Measurements from ENCODE around the gene IL5. TPM values are rescaled to one million over a fixed set of nuclear protein-coding genes. Genes with fewer than 3 reads are reported as not detected.

The IL5 gene
- total RNA-seq, 6 experiments from 2014 or later: not detected

GRCh38 chr5:132540764-132541163, 2.6 kb downstream of the IL5 start:
- Mint-ChIP-seq H3K27ac (no peak overlapping the region), H3K4me3 (no peak overlapping the region), H3K9me3 (no peaks in the 10 kb centered on the region), H3K27me3 (ENCODE audit: insufficient read depth) (peaks cover 18% of the 10 kb centered on the region), H3K4me1 (ENCODE audit: low read depth) (no peaks in the 10 kb centered on the region), H3K36me3 (ENCODE audit: low read depth) (no peaks in the 10 kb centered on the region)
- no peak for TF ChIP-seq CTCF (IDR thresholded peaks at IDR 0.05)
- DNase-seq: no peak

- TF ChIP-seq CTCF (IDR thresholded peaks at IDR 0.05): no peak
- H3K36me3 Mint-ChIP-seq (ENCODE audit: low read depth): no peaks in the 10 kb centered on the region
- H3K4me1 Mint-ChIP-seq (ENCODE audit: low read depth): no peaks in the 10 kb centered on the region
- no peak for DNase-seq
- no peak overlapping the region for H3K4me3 Mint-ChIP-seq
- H3K27ac Mint-ChIP-seq: no peak overlapping the region
- peaks cover 14% of the 10 kb centered on the region for H3K27me3 Mint-ChIP-seq (ENCODE audit: insufficient read depth)
- H3K9me3 Mint-ChIP-seq: no peaks in the 10 kb centered on the region
These were observed 3.2 kb downstream of the IL5 start for GRCh38 chr5:132540149-132540548.

DNA sequence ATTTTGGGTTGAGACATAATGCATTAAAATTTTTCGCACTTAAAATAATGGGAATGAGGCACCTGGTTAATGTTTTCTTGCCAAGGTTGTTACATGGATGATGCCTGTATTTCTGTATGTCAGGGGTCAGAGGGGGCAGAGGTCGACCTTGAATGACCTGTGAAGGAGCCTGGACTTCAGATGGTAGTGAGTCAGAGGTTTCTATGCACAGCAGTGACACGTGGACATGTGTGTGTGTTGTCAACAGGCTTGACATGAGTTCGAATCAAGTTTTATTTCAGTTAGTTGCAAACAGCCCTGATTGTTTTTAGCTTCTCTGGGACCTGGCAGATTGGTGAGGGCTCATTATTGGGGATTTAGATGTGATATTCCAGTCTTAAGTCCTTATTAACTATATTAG, 3.6 kb downstream of the IL5 start:
- no peaks in the 10 kb centered on the region for H3K9me3 Mint-ChIP-seq
- peaks cover 12% of the 10 kb centered on the region for H3K27me3 Mint-ChIP-seq (ENCODE audit: insufficient read depth)
- no peak overlapping the region for H3K27ac Mint-ChIP-seq
- H3K4me3 Mint-ChIP-seq: no peak overlapping the region
- no peak for DNase-seq
- no peaks in the 10 kb centered on the region for H3K4me1 Mint-ChIP-seq (ENCODE audit: low read depth)
- no peak for TF ChIP-seq CTCF (IDR thresholded peaks at IDR 0.05)
- H3K36me3 Mint-ChIP-seq (ENCODE audit: low read depth): no peaks in the 10 kb centered on the region

- TF ChIP-seq CTCF (IDR thresholded peaks at IDR 0.05): no peak
- Mint-ChIP-seq H3K27me3 (ENCODE audit: insufficient read depth) (peaks cover 17% of the 10 kb centered on the region), H3K36me3 (ENCODE audit: low read depth) (no peaks in the 10 kb centered on the region), H3K4me1 (ENCODE audit: low read depth) (peaks cover 9% of the 10 kb centered on the region), H3K9me3 (no peaks in the 10 kb centered on the region), H3K27ac (no peak overlapping the region), H3K4me3 (no peak overlapping the region)
- DNase-seq: no peak
These were observed 12.4 kb downstream of the IL5 start for GRCh38 chr5:132530946-132531345.

DNA sequence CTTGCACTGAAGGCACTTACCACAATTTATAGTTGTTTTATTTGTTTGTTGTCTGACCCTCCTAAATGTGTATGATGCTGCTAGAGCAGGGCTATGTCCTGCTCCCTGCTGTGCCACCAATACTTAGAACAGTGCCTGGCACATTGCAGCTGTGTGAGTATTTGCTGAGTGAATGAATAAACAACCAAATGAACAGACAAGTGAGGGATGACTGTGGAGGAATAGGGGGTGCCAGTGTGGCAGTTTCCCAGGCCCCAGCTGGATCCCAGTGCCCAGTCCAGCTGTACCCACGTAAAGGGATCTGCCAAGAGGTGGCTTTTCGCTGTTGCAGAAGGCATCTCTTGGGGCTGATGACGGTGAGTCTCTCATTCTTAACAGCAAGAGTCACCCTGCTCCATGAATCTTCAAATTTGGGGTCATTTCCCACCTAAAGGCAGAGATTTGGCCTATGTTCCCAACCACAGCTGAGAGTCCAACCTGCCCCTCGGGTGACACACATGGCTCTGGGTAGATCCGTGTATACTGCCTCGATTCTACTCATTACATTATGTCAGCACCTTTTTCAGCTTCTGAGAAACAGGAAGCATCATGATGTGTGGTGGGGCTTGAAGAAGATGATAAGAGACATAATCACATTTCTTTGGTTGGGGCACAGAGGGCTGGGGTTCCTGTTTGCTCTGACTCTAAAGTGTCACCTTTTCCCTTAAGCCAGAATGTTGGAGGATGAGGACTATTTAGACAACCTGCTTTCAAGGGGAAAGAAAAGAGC, 14.3 kb downstream of the IL5 start:
- H3K36me3 Mint-ChIP-seq (ENCODE audit: low read depth): no peaks in the 10 kb centered on the region

More for the DNA sequence above, 14.3 kb downstream of the IL5 start:
- Mint-ChIP-seq H3K27me3 (ENCODE audit: insufficient read depth) (peaks cover 29% of the 10 kb centered on the region), H3K4me1 (ENCODE audit: low read depth) (peaks cover 9% of the 10 kb centered on the region), H3K4me3 (no peak overlapping the region), H3K27ac (no peak overlapping the region), H3K9me3 (no peaks in the 10 kb centered on the region)
- no peak for TF ChIP-seq CTCF (IDR thresholded peaks at IDR 0.05)
- DNase-seq: no peak

Data from HFFc6 (cell line).